WTC11 (cell line): Measurements from ENCODE around the gene TMEM243. TPM values are rescaled to one million over a fixed set of nuclear protein-coding genes. Genes with fewer than 3 reads are reported as not detected.
"Not testable (repeated sequence)": the region's sequence is repeated elsewhere in the genome, so short reads cannot be mapped to it uniquely, and the experiment has no call there.

Experiments
- ATAC-seq: fragments of 200-7000 bp; cut with Tn5 transposase; 2 replicates; pipeline ENCODE4 v1.10.0; 2021; ENCODE audit warnings: mild to moderate bottlenecking, moderate library complexity
- CTCF ChIA-PET: fragments of 300-600 bp; sonication (Branson Sonifier 250); formaldehyde crosslinking; loops from one replicate; lab custom pipeline; 2021; ENCODE audit warnings: antibody characterized with exemption; lab: Charles Lee
- POLR2A ChIA-PET: fragments of 350-600 bp; sonication (Branson Sonifier 250); formaldehyde crosslinking; loops from one replicate; lab custom pipeline; 2021; ENCODE audit warnings: antibody characterized with exemption; lab: Charles Lee
- DNase-seq: peaks from one replicate; pipeline ENCODE4 v3.0.0; 2021; ENCODE audit warnings: low spot score
- H3K27ac Mint-ChIP-seq: 2 replicates; pipeline ENCODE4 v1.8.0; 2021; ENCODE audit warnings: mixed read lengths
- H3K27me3 Mint-ChIP-seq: 2 replicates; pipeline ENCODE4 v1.8.0; 2021; ENCODE audit warnings: low read depth, mild to moderate bottlenecking, moderate library complexity, mixed read lengths
- H3K36me3 Mint-ChIP-seq: 2 replicates; pipeline ENCODE4 v1.8.0; 2021; ENCODE audit warnings: mixed read lengths
- H3K4me1 Mint-ChIP-seq: 2 replicates; pipeline ENCODE4 v1.8.0; 2022; ENCODE audit warnings: mixed read lengths
- H3K4me3 Mint-ChIP-seq: 2 replicates; pipeline ENCODE4 v1.8.0; 2021; ENCODE audit warnings: mild to moderate bottlenecking, moderate library complexity, mixed read lengths
- H3K9me3 Mint-ChIP-seq: 2 replicates; pipeline ENCODE4 v1.8.0; 2021; ENCODE audit warnings: mixed read lengths
- ATF1 ChIP-seq: sonication (generic); formaldehyde crosslinking; IDR thresholded peaks from 2 replicates; pipeline ENCODE4 v1.8.1; 2023; ENCODE audit warnings: mild to moderate bottlenecking, moderate library complexity, missing genetic modification reagents
- CBFB ChIP-seq: sonication (generic); formaldehyde crosslinking; IDR thresholded peaks from 2 replicates; pipeline ENCODE4 v1.8.1; 2022; ENCODE audit warnings: mild to moderate bottlenecking, low read depth, missing genetic modification reagents
- MYBL2 ChIP-seq: sonication (generic); formaldehyde crosslinking; IDR thresholded peaks from 2 replicates; pipeline ENCODE4 v1.8.1; 2023; ENCODE audit warnings: mild to moderate bottlenecking, moderate library complexity, missing genetic modification reagents
- NFATC4 ChIP-seq: fragments of 250-450 bp; sonication (Bioruptor Pico); IDR thresholded peaks from 2 replicates; pipeline ENCODE4 v1.9.0; 2021; ENCODE audit warnings: mild to moderate bottlenecking
- NR3C1 ChIP-seq: sonication (generic); formaldehyde crosslinking; conservative IDR thresholded peaks from 2 replicates; pipeline ENCODE4 v1.8.1; 2023; ENCODE audit warnings: low read depth, mild to moderate bottlenecking, missing genetic modification reagents
- TP53 ChIP-seq: sonication (generic); formaldehyde crosslinking; IDR thresholded peaks from 2 replicates; pipeline ENCODE4 v1.8.1; 2023; ENCODE audit warnings: mild to moderate bottlenecking, missing genetic modification reagents
- ZNF317 ChIP-seq: sonication (generic); formaldehyde crosslinking; IDR thresholded peaks from 2 replicates; pipeline ENCODE4 v1.8.1; 2023; ENCODE audit warnings: low read depth, mild to moderate bottlenecking, moderate library complexity, missing genetic modification reagents, borderline replicate concordance
- total RNA-seq: library from RNA; stranded (reverse); gene quantifications from 3 replicates; pipeline ENCODE4 v1.2.3, GENCODE V29; 2021
- TF ChIP-seq, protein P1 (sequence below): sonication (generic); formaldehyde crosslinking; IDR thresholded peaks from 2 replicates; pipeline ENCODE4 v1.8.0; 2023; ENCODE audit warnings: missing genetic modification reagents, mild to moderate bottlenecking, borderline replicate concordance
- TF ChIP-seq, protein P2 (sequence below): sonication (generic); formaldehyde crosslinking; IDR thresholded peaks from 2 replicates; pipeline ENCODE4 v1.8.1; 2023; ENCODE audit warnings: mild to moderate bottlenecking, missing genetic modification reagents, moderate library complexity
- TF ChIP-seq, protein P3 (sequence below): sonication (generic); formaldehyde crosslinking; IDR thresholded peaks from 2 replicates; pipeline ENCODE4 v1.8.1; 2023; ENCODE audit warnings: mild to moderate bottlenecking, missing genetic modification reagents
- TF ChIP-seq, protein P4 (sequence below): fragments of 200-600 bp; IDR thresholded peaks from 2 replicates; pipeline ENCODE4 v1.8.0; 2022; ENCODE audit warnings: antibody characterized with exemption
- TF ChIP-seq, protein P5 (sequence below): fragments of 250-450 bp; sonication (Bioruptor Pico); conservative IDR thresholded peaks from 2 replicates; pipeline ENCODE4 v1.9.0; 2021; ENCODE audit warnings: mild to moderate bottlenecking

The TMEM243 gene
- total RNA-seq, 1 experiment from 2014 or later = 29.0 TPM

DNA sequence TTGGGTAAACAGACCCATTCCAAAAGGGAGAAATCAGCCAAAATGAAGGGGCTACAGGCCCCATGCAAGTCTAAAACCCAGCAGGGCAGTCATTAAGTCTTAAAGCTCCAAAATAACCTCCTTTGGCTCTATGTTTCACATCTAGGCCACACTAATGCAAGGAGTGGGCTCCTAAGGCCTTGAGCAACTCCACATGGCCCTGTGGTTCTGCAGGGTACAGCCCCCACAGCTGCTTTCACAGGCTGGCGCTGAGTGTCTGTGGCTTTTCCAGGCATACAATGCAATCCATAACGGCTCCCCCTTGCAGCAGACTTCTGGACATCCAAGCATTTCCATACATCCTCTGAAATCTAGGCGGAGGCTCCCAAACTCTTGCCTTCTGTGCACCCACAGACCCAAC lies 9.0 kb downstream of the TMEM243 start:
- CTCF ChIA-PET = no interaction called here
- H3K27ac Mint-ChIP-seq = no peak overlapping the region
- peaks cover 52% of the 10 kb centered on the region for H3K36me3 Mint-ChIP-seq
- ATAC-seq = no peak
- H3K4me3 Mint-ChIP-seq = no peak overlapping the region
- peaks cover 3% of the 10 kb centered on the region; the same call in 1 of the 2 replicates for H3K4me1 Mint-ChIP-seq
- no peak for DNase-seq
- TF ChIP-seq ATF1 (CRISPR knock-in tag) (no peak), CBFB (no peak), TP53 (no peak), NR3C1 (CRISPR knock-in tag) (no peak), MYBL2 (no peak)
- TF ChIP-seq, protein P1, sequence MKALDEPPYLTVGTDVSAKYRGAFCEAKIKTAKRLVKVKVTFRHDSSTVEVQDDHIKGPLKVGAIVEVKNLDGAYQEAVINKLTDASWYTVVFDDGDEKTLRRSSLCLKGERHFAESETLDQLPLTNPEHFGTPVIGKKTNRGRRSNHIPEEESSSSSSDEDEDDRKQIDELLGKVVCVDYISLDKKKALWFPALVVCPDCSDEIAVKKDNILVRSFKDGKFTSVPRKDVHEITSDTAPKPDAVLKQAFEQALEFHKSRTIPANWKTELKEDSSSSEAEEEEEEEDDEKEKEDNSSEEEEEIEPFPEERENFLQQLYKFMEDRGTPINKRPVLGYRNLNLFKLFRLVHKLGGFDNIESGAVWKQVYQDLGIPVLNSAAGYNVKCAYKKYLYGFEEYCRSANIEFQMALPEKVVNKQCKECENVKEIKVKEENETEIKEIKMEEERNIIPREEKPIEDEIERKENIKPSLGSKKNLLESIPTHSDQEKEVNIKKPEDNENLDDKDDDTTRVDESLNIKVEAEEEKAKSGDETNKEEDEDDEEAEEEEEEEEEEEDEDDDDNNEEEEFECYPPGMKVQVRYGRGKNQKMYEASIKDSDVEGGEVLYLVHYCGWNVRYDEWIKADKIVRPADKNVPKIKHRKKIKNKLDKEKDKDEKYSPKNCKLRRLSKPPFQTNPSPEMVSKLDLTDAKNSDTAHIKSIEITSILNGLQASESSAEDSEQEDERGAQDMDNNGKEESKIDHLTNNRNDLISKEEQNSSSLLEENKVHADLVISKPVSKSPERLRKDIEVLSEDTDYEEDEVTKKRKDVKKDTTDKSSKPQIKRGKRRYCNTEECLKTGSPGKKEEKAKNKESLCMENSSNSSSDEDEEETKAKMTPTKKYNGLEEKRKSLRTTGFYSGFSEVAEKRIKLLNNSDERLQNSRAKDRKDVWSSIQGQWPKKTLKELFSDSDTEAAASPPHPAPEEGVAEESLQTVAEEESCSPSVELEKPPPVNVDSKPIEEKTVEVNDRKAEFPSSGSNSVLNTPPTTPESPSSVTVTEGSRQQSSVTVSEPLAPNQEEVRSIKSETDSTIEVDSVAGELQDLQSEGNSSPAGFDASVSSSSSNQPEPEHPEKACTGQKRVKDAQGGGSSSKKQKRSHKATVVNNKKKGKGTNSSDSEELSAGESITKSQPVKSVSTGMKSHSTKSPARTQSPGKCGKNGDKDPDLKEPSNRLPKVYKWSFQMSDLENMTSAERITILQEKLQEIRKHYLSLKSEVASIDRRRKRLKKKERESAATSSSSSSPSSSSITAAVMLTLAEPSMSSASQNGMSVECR (CRISPR knock-in tag) = no peak
- TF ChIP-seq, protein P2, sequence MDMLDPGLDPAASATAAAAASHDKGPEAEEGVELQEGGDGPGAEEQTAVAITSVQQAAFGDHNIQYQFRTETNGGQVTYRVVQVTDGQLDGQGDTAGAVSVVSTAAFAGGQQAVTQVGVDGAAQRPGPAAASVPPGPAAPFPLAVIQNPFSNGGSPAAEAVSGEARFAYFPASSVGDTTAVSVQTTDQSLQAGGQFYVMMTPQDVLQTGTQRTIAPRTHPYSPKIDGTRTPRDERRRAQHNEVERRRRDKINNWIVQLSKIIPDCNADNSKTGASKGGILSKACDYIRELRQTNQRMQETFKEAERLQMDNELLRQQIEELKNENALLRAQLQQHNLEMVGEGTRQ = no peak
- TF ChIP-seq, protein P3, sequence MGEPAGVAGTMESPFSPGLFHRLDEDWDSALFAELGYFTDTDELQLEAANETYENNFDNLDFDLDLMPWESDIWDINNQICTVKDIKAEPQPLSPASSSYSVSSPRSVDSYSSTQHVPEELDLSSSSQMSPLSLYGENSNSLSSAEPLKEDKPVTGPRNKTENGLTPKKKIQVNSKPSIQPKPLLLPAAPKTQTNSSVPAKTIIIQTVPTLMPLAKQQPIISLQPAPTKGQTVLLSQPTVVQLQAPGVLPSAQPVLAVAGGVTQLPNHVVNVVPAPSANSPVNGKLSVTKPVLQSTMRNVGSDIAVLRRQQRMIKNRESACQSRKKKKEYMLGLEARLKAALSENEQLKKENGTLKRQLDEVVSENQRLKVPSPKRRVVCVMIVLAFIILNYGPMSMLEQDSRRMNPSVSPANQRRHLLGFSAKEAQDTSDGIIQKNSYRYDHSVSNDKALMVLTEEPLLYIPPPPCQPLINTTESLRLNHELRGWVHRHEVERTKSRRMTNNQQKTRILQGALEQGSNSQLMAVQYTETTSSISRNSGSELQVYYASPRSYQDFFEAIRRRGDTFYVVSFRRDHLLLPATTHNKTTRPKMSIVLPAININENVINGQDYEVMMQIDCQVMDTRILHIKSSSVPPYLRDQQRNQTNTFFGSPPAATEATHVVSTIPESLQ (CRISPR knock-in tag) = no peak
- peaks cover 5% of the 10 kb centered on the region; the same call in 1 of the 2 replicates for H3K27me3 Mint-ChIP-seq
- H3K9me3 Mint-ChIP-seq = peaks cover 33% of the 10 kb centered on the region
- POLR2A ChIA-PET = no interaction called here

DNA sequence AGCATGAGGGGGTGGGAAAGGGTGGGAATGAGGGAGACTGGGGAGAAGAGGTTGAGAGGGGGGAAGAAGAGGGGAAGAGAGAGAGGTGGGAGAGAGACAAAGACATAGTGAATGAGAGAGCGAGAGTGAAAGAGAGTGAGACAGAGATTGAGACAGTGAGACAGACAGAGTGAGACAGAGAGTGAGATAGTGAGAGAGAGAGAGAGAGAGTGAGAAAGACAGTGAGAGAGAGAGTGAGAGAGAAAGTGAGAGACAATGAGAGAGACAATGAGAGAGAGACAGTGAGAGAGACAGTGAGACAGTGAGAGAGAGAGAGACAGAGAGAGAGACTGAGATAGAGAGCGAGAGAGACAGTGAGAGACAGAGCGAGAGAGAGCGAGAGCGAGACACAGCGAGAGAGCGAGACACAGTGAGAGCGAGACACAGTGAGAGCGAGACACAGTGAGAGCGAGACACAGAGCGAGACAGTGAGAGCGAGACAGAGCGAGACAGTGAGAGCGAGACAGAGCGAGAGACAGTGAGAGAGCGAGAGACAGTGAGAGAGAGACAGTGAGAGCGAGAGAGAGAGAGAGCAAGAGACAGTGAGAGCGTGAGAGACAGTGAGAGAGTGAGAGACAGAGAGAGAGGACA lies 10.1 kb downstream of the TMEM243 start:
- no peak overlapping the region for H3K4me3 Mint-ChIP-seq
- peaks cover 44% of the 10 kb centered on the region for H3K9me3 Mint-ChIP-seq
- ATAC-seq = no peak
- peaks cover 5% of the 10 kb centered on the region; the same call in 1 of the 2 replicates for H3K27me3 Mint-ChIP-seq
- H3K4me1 Mint-ChIP-seq = peaks cover 3% of the 10 kb centered on the region; the same call in 1 of the 2 replicates
- ChIA-PET CTCF (no interaction called here), POLR2A (no interaction called here)
- H3K27ac Mint-ChIP-seq = no peak overlapping the region
- peaks cover 62% of the 10 kb centered on the region for H3K36me3 Mint-ChIP-seq
- TF ChIP-seq, protein P2 = no peak
- TF ChIP-seq, protein P4, sequence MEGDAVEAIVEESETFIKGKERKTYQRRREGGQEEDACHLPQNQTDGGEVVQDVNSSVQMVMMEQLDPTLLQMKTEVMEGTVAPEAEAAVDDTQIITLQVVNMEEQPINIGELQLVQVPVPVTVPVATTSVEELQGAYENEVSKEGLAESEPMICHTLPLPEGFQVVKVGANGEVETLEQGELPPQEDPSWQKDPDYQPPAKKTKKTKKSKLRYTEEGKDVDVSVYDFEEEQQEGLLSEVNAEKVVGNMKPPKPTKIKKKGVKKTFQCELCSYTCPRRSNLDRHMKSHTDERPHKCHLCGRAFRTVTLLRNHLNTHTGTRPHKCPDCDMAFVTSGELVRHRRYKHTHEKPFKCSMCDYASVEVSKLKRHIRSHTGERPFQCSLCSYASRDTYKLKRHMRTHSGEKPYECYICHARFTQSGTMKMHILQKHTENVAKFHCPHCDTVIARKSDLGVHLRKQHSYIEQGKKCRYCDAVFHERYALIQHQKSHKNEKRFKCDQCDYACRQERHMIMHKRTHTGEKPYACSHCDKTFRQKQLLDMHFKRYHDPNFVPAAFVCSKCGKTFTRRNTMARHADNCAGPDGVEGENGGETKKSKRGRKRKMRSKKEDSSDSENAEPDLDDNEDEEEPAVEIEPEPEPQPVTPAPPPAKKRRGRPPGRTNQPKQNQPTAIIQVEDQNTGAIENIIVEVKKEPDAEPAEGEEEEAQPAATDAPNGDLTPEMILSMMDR = no peak
- no peak for DNase-seq

DNA sequence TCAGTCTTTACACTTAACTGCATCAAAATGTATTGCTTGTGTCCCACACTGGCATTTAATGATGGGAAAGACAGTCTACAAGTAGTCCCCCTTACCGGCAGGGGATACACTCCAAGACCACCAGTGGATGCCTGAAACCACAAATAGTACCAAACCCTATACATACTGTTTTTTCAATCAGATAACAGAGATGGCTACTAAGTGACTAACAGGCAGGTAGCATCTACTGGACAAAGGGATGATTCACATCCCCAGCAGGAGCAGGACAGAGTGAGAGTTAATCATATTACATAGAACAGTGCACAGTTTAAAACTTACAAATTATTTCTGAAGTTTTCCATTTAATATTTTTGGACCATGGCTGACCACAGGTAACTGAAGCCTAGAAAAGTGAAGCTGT lies 13.2 kb downstream of the TMEM243 start:
- ChIA-PET CTCF (no interaction called here), POLR2A (no interaction called here)
- TF ChIP-seq, protein P5, sequence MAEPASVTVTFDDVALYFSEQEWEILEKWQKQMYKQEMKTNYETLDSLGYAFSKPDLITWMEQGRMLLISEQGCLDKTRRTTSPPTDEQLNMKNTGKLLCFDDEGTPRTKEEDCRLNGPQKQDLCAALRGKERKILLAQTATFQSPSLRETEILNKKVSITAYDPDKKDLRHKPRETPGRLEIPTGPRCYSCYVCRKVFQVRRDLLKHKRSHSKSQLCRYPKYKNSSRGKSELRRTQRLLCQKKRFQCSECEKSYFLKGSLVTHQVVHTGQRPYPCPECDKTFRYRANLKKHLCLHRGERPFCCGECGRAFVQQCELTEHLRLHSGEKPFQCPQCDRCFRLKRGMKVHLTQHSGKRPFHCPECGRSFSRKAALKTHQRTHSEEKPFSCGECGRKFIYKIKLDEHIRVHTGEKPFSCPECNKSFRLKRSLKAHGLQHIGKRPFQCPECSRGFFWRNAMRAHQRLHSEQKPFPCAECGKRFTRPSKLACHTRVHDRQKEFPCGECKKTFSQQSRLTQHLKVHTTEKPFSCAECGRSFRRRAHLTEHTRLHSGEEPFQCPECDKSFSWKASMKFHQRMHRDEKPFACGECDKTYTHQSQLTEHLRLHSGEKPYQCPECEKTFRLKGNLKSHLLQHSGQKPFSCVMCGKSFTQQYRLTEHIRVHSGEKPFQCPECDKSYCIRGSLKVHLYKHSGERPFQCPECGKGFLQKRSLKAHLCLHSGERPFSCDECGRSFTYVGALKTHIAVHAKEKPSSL (CRISPR knock-in tag) = no peak
- TF ChIP-seq NFATC4 (CRISPR knock-in tag) = no peak
- no peak for TF ChIP-seq ZNF317
- ATAC-seq (no peak), DNase-seq (no peak)
- H3K27me3 Mint-ChIP-seq = peaks cover 5% of the 10 kb centered on the region; the same call in 1 of the 2 replicates
- H3K27ac Mint-ChIP-seq = no peak overlapping the region
- H3K9me3 Mint-ChIP-seq = peaks cover 62% of the 10 kb centered on the region
- no peak overlapping the region for H3K4me3 Mint-ChIP-seq
- peaks cover 11% of the 10 kb centered on the region for H3K4me1 Mint-ChIP-seq
- peaks cover 84% of the 10 kb centered on the region for H3K36me3 Mint-ChIP-seq

DNA sequence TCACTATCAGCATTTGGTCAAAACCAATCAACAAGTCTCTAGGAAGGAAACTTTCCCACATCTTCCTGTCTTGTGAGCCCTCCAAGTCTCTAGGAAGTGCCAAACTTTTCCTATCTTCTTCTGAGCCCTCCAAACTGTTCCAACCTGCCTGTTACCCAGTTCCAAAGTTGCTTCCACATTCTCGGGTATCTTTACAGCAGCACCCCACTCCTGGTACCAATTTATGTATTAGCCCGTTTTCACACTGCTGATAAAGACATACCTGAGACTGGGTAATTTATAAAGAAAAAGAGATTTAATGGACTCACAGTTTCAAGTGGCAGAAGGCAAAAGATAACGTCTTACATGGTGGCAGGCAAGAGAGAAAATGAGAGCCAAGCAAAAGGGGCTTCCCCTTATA lies 13.8 kb downstream of the TMEM243 start:
- H3K27ac Mint-ChIP-seq, ATAC-seq, H3K27me3 Mint-ChIP-seq, DNase-seq, CTCF ChIA-PET, POLR2A ChIA-PET, H3K4me3 Mint-ChIP-seq: not testable (repeated sequence)
- Mint-ChIP-seq H3K36me3 (peaks cover 84% of the 10 kb centered on the region), H3K4me1 (peaks cover 18% of the 10 kb centered on the region), H3K9me3 (peaks cover 62% of the 10 kb centered on the region)
